Caco-2 (cell line): ENCODE measurements around the gene KLRG1. TPM values are rescaled to one million over a fixed set of nuclear protein-coding genes. Genes with fewer than 3 reads are reported as not detected.

ENCODE experiments used
- BruUV-seq: library from RNA; stranded (reverse); fragments of 400-500 nt; replicated peaks from 2 replicates; lab custom pipeline; 2021; lab: Mats Ljungman, UMichigan
- CTCF ChIA-PET: fragments of 300-600 bp; sonication (Branson Sonifier 250); formaldehyde crosslinking; loops from one replicate; lab custom pipeline; 2022; ENCODE audit warnings: antibody characterized with exemption; lab: Charles Lee
- POLR2A ChIA-PET: fragments of 300-600 bp; sonication (Branson Sonifier 250); formaldehyde crosslinking; loops from one replicate; lab custom pipeline; 2022; ENCODE audit warnings: antibody characterized with exemption; lab: Charles Lee
- DNase-seq, 2 experiments: peaks; one replicate each; pipeline versions ENCODE4 v3.0.0 to v3.0.0-alpha.2; 2020 to 2022
- H3K27me3 ChIP-seq: replicated peaks from 2 replicates; pipeline ENCODE4 v1.6.0; 2011; ENCODE audit warnings: low read length; ENCODE audit not compliant: control insufficient read depth, insufficient read depth
- H3K36me3 ChIP-seq: 2 replicates; pipeline ENCODE4 v1.5.1; 2011; ENCODE audit warnings: low read length; ENCODE audit not compliant: control insufficient read depth, insufficient read depth
- H3K4me1 ChIP-seq: fragments of 250-450 bp; sonication (Bioruptor Pico); 2 replicates; pipeline ENCODE4 v1.5.1; 2020; ENCODE audit warnings: mild to moderate bottlenecking
- H3K4me3 ChIP-seq: 2 replicates; pipeline ENCODE4 v1.5.1; 2011; ENCODE audit warnings: low read depth, mild to moderate bottlenecking, control low read depth, low read length
- H3K9me3 ChIP-seq: fragments of 250-450 bp; sonication (Bioruptor Pico); 2 replicates; pipeline ENCODE4 v1.5.1; 2020; ENCODE audit warnings: mild to moderate bottlenecking, moderate library complexity
- H3K27ac Mint-ChIP-seq: one replicate; pipeline ENCODE4 v1.8.0; 2022; ENCODE audit warnings: mixed read lengths; ENCODE audit not compliant: unreplicated experiment
- H3K27me3 Mint-ChIP-seq: one replicate; pipeline ENCODE4 v1.8.0; 2022; ENCODE audit warnings: mixed read lengths; ENCODE audit not compliant: insufficient read depth, unreplicated experiment
- H3K36me3 Mint-ChIP-seq: one replicate; pipeline ENCODE4 v1.8.0; 2022; ENCODE audit warnings: mild to moderate bottlenecking, mixed read lengths; ENCODE audit not compliant: insufficient read depth, unreplicated experiment
- H3K4me1 Mint-ChIP-seq: one replicate; pipeline ENCODE4 v1.8.0; 2022; ENCODE audit warnings: low read depth, mixed read lengths; ENCODE audit not compliant: unreplicated experiment
- H3K4me3 Mint-ChIP-seq: one replicate; pipeline ENCODE4 v1.8.0; 2022; ENCODE audit warnings: mild to moderate bottlenecking, moderate library complexity, mixed read lengths; ENCODE audit not compliant: unreplicated experiment
- H3K9me3 Mint-ChIP-seq: one replicate; pipeline ENCODE4 v1.8.0; 2022; ENCODE audit warnings: mixed read lengths; ENCODE audit not compliant: unreplicated experiment
- CTCF ChIP-seq, 2 experiments: fragments of 200-600 bp in 1 of 2; IDR thresholded peaks; 1 replicate in 1 of 2; 2 replicates in 1 of 2; pipeline versions ENCODE4 v1.5.1 to v1.8.0; 2011 to 2022; ENCODE audit warnings: antibody characterized with exemption in 1 of 2, control low read depth in 1 of 2, inconsistent platforms in 1 of 2, low read depth in 1 of 2, low read length in 1 of 2, mild to moderate bottlenecking in 1 of 2, moderate library complexity in 1 of 2; ENCODE audit not compliant: insufficient read depth in 1 of 2, severe bottlenecking in 1 of 2, unreplicated experiment in 1 of 2
- intact Hi-C: fragments of 100-400 bp; cut with micrococcal nuclease; formaldehyde crosslinking; loops from one replicate; pipeline ENCODE4 v1.10.0; 2022; ENCODE audit not compliant: unreplicated experiment
- total RNA-seq: library from RNA; stranded (reverse); gene quantifications from 2 replicates; pipeline ENCODE4 v1.2.3, GENCODE V29; 2022

KLRG1 gene
- total RNA-seq, 1 experiment from 2014 or later = 1.2 TPM

GRCh38 chr12:8946733-8947132 lies 42.6 kb upstream of the KLRG1 start:
- H3K4me3 ChIP-seq = no peak overlapping the region
- ChIA-PET CTCF (no interaction called here), POLR2A (no interaction called here)
- BruUV-seq = no TSS peak
- H3K4me1 Mint-ChIP-seq = peaks cover 9% of the 10 kb centered on the region
- TF ChIP-seq CTCF (IDR thresholded peaks at IDR 0.05; ENCODE audit: insufficient read depth in 1 of 2, low read depth in 1 of 2, low read length in 1 of 2, severe bottlenecking in 1 of 2, unreplicated experiment in 1 of 2) = no peak
- no peaks in the 10 kb centered on the region for H3K9me3 Mint-ChIP-seq
- no peak overlapping the region for H3K27ac Mint-ChIP-seq
- intact Hi-C loops = no loop called here
- H3K9me3 ChIP-seq = no peaks in the 10 kb centered on the region
- H3K4me1 ChIP-seq = peaks cover 6% of the 10 kb centered on the region
- no peaks in the 10 kb centered on the region for H3K27me3 ChIP-seq
- peaks cover 64% of the 10 kb centered on the region for H3K36me3 Mint-ChIP-seq
- H3K36me3 ChIP-seq = peaks cover 13% of the 10 kb centered on the region
- H3K27me3 Mint-ChIP-seq = no peaks in the 10 kb centered on the region
- H3K4me3 Mint-ChIP-seq = no peak overlapping the region
- DNase-seq = no peak

- CTCF ChIA-PET = no interaction called here
- no peaks in the 10 kb centered on the region for H3K9me3 ChIP-seq
- peaks cover 54% of the 10 kb centered on the region for H3K36me3 Mint-ChIP-seq
- TF ChIP-seq CTCF (IDR thresholded peaks at IDR 0.05; ENCODE audit: insufficient read depth in 1 of 2, low read depth in 1 of 2, low read length in 1 of 2, severe bottlenecking in 1 of 2, unreplicated experiment in 1 of 2) = no peak
- peak overlapping the region; percentile 69 for H3K4me3 ChIP-seq
- intact Hi-C loops = no loop called here
- DNase-seq = no peak
- peaks cover 6% of the 10 kb centered on the region for H3K4me1 ChIP-seq
- no peaks in the 10 kb centered on the region for H3K27me3 Mint-ChIP-seq
- H3K4me1 Mint-ChIP-seq = peaks cover 9% of the 10 kb centered on the region
- BruUV-seq = no TSS peak
- POLR2A ChIA-PET = no interaction called here
- H3K27me3 ChIP-seq = no peaks in the 10 kb centered on the region
- H3K4me3 Mint-ChIP-seq = no peak overlapping the region
- peaks cover 10% of the 10 kb centered on the region for H3K36me3 ChIP-seq
- no peak overlapping the region for H3K27ac Mint-ChIP-seq
- peaks cover 5% of the 10 kb centered on the region for H3K9me3 Mint-ChIP-seq
Observed at GRCh38 chr12:8947737-8948136, 41.6 kb upstream of the KLRG1 start.

- intact Hi-C loops = loop anchor here (1.0 kb wide), 1 partner anchor 35 kb away; the partner anchor contains the start of gene PHC1
- Histone ChIP-seq H3K4me1 (peaks cover 6% of the 10 kb centered on the region), H3K36me3 (peaks cover 4% of the 10 kb centered on the region), H3K9me3 (peaks cover 4% of the 10 kb centered on the region; the same call in 1 of the 2 replicates), H3K27me3 (no peaks in the 10 kb centered on the region), H3K4me3 (peak overlapping the region; percentile 69)
- H3K27ac Mint-ChIP-seq = peak overlapping the region; percentile 77
- peak overlapping the region; percentile 83 for H3K4me3 Mint-ChIP-seq
- peaks cover 9% of the 10 kb centered on the region for H3K4me1 Mint-ChIP-seq
- no peaks in the 10 kb centered on the region for H3K27me3 Mint-ChIP-seq
- ChIA-PET POLR2A (interaction anchor here (1.0 to 1.5 kb wide), 4 partner anchors 10 to 116 kb away, joined by 3 to 17 read pairs (median 9); partner anchors contain the start of gene PHC1), CTCF (interaction anchor here (0.7 to 2.5 kb wide), 13 partner anchors 10 to 294 kb away, joined by 3 to 29 read pairs (median 4); partner anchors contain the start of gene PHC1)
- TSS peak; percentile 60 for BruUV-seq
- H3K36me3 Mint-ChIP-seq = peaks cover 48% of the 10 kb centered on the region
- peaks cover 16% of the 10 kb centered on the region for H3K9me3 Mint-ChIP-seq
- DNase-seq = peak in 1 of 2 experiments; percentile 15
- TF ChIP-seq CTCF (IDR thresholded peaks at IDR 0.05; ENCODE audit: insufficient read depth in 1 of 2, low read depth in 1 of 2, low read length in 1 of 2, severe bottlenecking in 1 of 2, unreplicated experiment in 1 of 2) = no peak
Observed at GRCh38 chr12:8948701-8949341, 40.5 kb upstream of the KLRG1 start.
